Gastroesophageal sphincter (tissue), 3 donors: ENCODE results near the gene ZPBP2.

Source experiments
- EP300 ChIP-seq: sonication (generic); formaldehyde crosslinking; IDR thresholded peaks from one replicate; pipeline ENCODE4 v1.6.1; 2017; ENCODE audit warnings: antibody characterized with exemption, mild to moderate bottlenecking
- POLR2A ChIP-seq, 2 donors: fragments of 450-650 bp; IDR thresholded peaks; one replicate each; pipeline ENCODE4 v1.6.1; 2017; ENCODE audit warnings: antibody characterized with exemption in 2 of 2, mild to moderate bottlenecking in 2 of 2, moderate library complexity in 1 of 2
- TF ChIP-seq, protein P1 (sequence below), 4 experiments: fragments of 200-600 bp in 2 of 4; fragments of 450-650 bp in 2 of 4; sonication (generic) in 1 of 4; IDR thresholded peaks; one replicate each; pipeline ENCODE4 v1.5.1; 2017 to 2019; ENCODE audit warnings: antibody characterized with exemption in 4 of 4, mild to moderate bottlenecking in 2 of 4, moderate library complexity in 2 of 4

DNA sequence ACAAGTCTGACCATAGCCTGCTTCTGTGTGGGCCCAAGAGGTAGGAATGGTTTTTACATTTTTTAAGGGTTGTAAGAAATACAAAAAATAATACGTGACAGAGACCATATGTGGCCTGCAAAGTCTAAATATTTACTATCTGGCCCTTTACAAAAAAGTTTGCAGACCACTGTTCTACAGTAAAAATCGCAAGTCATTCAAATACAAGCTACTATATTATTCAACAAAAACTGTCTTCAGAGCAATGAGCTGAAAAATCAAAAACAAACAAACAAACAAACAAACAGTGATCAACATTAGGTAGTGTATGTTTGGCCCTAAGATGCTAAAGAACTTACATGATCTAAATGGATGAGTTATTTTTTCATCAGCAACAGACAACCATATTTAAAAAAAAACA, 36.4 kb upstream of the ZPBP2 start:
- TF ChIP-seq, protein P1, sequence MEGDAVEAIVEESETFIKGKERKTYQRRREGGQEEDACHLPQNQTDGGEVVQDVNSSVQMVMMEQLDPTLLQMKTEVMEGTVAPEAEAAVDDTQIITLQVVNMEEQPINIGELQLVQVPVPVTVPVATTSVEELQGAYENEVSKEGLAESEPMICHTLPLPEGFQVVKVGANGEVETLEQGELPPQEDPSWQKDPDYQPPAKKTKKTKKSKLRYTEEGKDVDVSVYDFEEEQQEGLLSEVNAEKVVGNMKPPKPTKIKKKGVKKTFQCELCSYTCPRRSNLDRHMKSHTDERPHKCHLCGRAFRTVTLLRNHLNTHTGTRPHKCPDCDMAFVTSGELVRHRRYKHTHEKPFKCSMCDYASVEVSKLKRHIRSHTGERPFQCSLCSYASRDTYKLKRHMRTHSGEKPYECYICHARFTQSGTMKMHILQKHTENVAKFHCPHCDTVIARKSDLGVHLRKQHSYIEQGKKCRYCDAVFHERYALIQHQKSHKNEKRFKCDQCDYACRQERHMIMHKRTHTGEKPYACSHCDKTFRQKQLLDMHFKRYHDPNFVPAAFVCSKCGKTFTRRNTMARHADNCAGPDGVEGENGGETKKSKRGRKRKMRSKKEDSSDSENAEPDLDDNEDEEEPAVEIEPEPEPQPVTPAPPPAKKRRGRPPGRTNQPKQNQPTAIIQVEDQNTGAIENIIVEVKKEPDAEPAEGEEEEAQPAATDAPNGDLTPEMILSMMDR (IDR thresholded peaks at IDR 0.05), result no peak
- TF ChIP-seq POLR2A (IDR thresholded peaks at IDR 0.05), result no peak
- no peak for TF ChIP-seq EP300
